ENCODE data around the gene CCNA2.

Gene CCNA2

DNA sequence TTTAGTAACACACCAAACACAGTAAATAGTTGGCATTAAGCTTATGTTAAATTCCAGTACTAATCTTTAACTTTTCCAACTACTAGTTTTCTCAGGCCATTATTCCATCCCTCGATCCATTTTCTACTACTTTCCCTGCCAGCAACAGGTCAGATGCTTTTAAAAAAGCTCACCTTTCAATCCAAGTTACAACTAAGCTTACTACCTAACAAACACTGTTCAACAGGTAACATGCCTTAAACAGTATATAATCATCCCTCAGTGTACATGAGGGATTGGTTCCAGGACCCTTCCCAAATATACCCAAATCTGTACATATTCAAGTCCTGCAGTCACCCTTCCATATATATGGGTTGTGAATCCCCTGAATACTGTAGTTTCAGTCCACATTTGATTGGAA is 5.5 kb downstream of the CCNA2 start:
- Histone ChIP-seq H3K4me2 (no peak overlapping the region), H4K20me1 (ENCODE audit: insufficient read depth) (0 out of 2 replicates have a peak, but pooled peaks cover 8% of the 10 kb centered on the region), H2AFZ (ENCODE audit: low read depth) (no peak overlapping the region), H3K9ac (no peak overlapping the region), H3K27ac (no peak overlapping the region), H3K4me1 (ENCODE audit: low read depth, poor library complexity, severe bottlenecking) (peaks cover 35% of the 10 kb centered on the region), H3K36me3 (ENCODE audit: insufficient read depth) (peaks cover 34% of the 10 kb centered on the region), H3K4me3 (IDR thresholded peaks at IDR 0.05; ENCODE audit: insufficient read depth, low read depth, low read length) (no peak overlapping the region), H3K79me2 (ENCODE audit: insufficient read depth, low read depth) (peaks cover 53% of the 10 kb centered on the region), H3K27me3 (ENCODE audit: insufficient read depth, low read depth) (no peaks in the 10 kb centered on the region)
- TF ChIP-seq, protein P1, sequence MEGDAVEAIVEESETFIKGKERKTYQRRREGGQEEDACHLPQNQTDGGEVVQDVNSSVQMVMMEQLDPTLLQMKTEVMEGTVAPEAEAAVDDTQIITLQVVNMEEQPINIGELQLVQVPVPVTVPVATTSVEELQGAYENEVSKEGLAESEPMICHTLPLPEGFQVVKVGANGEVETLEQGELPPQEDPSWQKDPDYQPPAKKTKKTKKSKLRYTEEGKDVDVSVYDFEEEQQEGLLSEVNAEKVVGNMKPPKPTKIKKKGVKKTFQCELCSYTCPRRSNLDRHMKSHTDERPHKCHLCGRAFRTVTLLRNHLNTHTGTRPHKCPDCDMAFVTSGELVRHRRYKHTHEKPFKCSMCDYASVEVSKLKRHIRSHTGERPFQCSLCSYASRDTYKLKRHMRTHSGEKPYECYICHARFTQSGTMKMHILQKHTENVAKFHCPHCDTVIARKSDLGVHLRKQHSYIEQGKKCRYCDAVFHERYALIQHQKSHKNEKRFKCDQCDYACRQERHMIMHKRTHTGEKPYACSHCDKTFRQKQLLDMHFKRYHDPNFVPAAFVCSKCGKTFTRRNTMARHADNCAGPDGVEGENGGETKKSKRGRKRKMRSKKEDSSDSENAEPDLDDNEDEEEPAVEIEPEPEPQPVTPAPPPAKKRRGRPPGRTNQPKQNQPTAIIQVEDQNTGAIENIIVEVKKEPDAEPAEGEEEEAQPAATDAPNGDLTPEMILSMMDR (conservative IDR thresholded peaks at IDR 0.05; ENCODE audit: low read depth, low read length): no peak

DNA sequence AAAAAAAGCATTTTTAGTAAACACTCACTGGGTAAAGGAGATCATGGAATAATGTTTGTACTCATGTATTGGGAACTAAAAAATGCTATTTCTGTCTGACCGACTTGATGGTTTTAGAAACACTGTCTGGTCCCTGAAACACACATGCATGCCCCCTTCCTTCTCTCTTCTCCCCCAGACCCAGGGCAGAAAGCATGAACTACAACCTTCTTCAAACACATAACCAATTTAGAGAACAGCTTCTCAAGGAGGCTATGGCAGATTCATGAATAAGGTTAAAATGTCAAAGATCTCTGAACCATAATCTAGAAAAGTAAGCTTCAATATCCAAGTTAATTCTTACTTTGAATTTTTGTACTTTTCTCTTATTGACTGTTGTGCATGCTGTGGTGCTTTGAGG is 6.0 kb downstream of the CCNA2 start:
- Histone ChIP-seq H3K4me3 (IDR thresholded peaks at IDR 0.05; ENCODE audit: insufficient read depth, low read depth, low read length) (no peak overlapping the region), H2AFZ (ENCODE audit: low read depth) (no peak overlapping the region), H3K9ac (no peak overlapping the region), H3K4me1 (ENCODE audit: low read depth, poor library complexity, severe bottlenecking) (peaks cover 35% of the 10 kb centered on the region), H3K4me2 (no peak overlapping the region), H3K79me2 (ENCODE audit: insufficient read depth, low read depth) (peaks cover 47% of the 10 kb centered on the region), H3K27ac (no peak overlapping the region), H3K27me3 (ENCODE audit: insufficient read depth, low read depth) (no peaks in the 10 kb centered on the region), H4K20me1 (ENCODE audit: insufficient read depth) (0 out of 2 replicates have a peak, but pooled peaks cover 8% of the 10 kb centered on the region), H3K36me3 (ENCODE audit: insufficient read depth) (peaks cover 37% of the 10 kb centered on the region)
- TF ChIP-seq, protein P1 (conservative IDR thresholded peaks at IDR 0.05; ENCODE audit: low read depth, low read length): no peak

DNA sequence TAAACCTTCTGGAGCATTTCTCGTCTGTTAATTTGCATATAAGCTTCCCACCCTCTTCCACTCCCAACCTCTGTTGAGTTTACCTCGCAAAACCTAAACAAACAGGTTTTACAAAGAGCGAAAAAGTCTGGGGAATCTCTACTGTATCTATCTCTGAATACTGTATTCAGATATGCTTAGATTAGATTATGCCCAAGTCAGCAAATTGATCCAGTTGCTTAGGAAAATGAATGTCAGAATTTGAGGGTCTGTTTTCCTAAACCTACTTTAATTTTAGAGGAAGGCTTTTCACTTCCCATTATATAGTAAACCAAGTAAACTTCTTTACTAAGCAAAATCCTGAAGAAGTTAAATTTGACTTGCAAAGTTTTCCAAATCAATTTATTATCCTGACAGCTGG is 6.7 kb downstream of the CCNA2 start:
- TF ChIP-seq, protein P1 (conservative IDR thresholded peaks at IDR 0.05; ENCODE audit: low read depth, low read length): no peak
- Histone ChIP-seq H3K79me2 (ENCODE audit: insufficient read depth, low read depth) (peaks cover 40% of the 10 kb centered on the region), H4K20me1 (ENCODE audit: insufficient read depth) (0 out of 2 replicates have a peak, but pooled peaks cover under 1% of the 10 kb centered on the region), H3K9ac (no peak overlapping the region), H3K4me2 (no peak overlapping the region), H3K4me1 (ENCODE audit: low read depth, poor library complexity, severe bottlenecking) (peaks cover 31% of the 10 kb centered on the region), H3K36me3 (ENCODE audit: insufficient read depth) (peaks cover 35% of the 10 kb centered on the region), H3K27ac (no peak overlapping the region), H2AFZ (ENCODE audit: low read depth) (no peak overlapping the region), H3K4me3 (IDR thresholded peaks at IDR 0.05; ENCODE audit: insufficient read depth, low read depth, low read length) (no peak overlapping the region), H3K27me3 (ENCODE audit: insufficient read depth, low read depth) (no peaks in the 10 kb centered on the region)

DNA sequence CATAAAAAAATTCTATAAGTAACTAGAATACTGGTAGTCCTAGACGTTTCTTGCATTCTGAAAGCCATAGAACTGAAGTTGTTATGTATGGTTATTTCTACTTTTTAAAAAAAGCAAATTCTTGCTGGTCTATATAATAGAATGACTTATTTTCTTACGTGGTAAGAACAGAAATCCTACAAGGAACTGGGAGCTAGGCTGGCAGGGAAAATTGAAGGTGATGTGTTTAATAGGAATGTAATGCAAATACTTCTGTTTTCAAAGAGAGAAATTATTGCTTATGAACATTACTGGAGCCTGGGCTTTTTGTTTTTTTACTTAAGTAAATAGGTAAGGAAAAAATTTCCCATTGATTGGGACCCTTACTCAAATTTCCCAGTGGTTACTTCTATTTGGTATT is 8.9 kb downstream of the CCNA2 start:
- H3K79me2 ChIP-seq (ENCODE audit: insufficient read depth, low read depth): peaks cover 19% of the 10 kb centered on the region; the same call in 1 of the 2 replicates
- no peak overlapping the region for H3K27ac ChIP-seq
- H3K27me3 ChIP-seq (ENCODE audit: insufficient read depth, low read depth): no peaks in the 10 kb centered on the region
- no peak overlapping the region for H3K4me3 ChIP-seq (IDR thresholded peaks at IDR 0.05; ENCODE audit: insufficient read depth, low read depth, low read length)
- no peak overlapping the region for H3K9ac ChIP-seq
- no peak overlapping the region for H2AFZ ChIP-seq (ENCODE audit: low read depth)
- peaks cover 8% of the 10 kb centered on the region for H3K4me1 ChIP-seq (ENCODE audit: low read depth, poor library complexity, severe bottlenecking)
- no peak overlapping the region for H3K4me2 ChIP-seq
- peaks cover 18% of the 10 kb centered on the region; the same call in 1 of the 2 replicates for H3K36me3 ChIP-seq (ENCODE audit: insufficient read depth)
- H4K20me1 ChIP-seq (ENCODE audit: insufficient read depth): no peaks in the 10 kb centered on the region
- TF ChIP-seq, protein P1 (conservative IDR thresholded peaks at IDR 0.05; ENCODE audit: low read depth, low read length): no peak
